Activated B cell treated with CpG ODN at 0.5 μM for 24 hours (primary cell): Measurements from ENCODE around the gene TSPYL1. TPM values are rescaled to one million over a fixed set of nuclear protein-coding genes. Genes with fewer than 3 reads are reported as not detected.

Experiments
- ATAC-seq: fragments of 200-7000 bp; cut with Tn5 transposase; one replicate; pipeline ENCODE4 v1.10.0; 2021; ENCODE audit warnings: low read depth, mild to moderate bottlenecking, moderate library complexity
- CTCF ChIA-PET: fragments of 350-600 bp; sonication (Branson Sonifier 250); formaldehyde crosslinking; loops from one replicate; lab custom pipeline; 2021; ENCODE audit warnings: antibody characterized with exemption; lab: Charles Lee
- POLR2A ChIA-PET: fragments of 350-600 bp; sonication (Branson Sonifier 250); formaldehyde crosslinking; loops from one replicate; lab custom pipeline; 2021; ENCODE audit warnings: antibody characterized with exemption; lab: Charles Lee
- DNase-seq: peaks from one replicate; pipeline ENCODE4 v3.0.0; 2022
- H3K27ac Mint-ChIP-seq: one replicate; pipeline ENCODE4 v1.8.0; 2020; ENCODE audit warnings: mixed read lengths
- H3K27me3 Mint-ChIP-seq: one replicate; pipeline ENCODE4 v1.8.0; 2021; ENCODE audit warnings: mixed read lengths
- H3K36me3 Mint-ChIP-seq: one replicate; pipeline ENCODE4 v1.8.0; 2021; ENCODE audit warnings: low read depth, mixed read lengths
- H3K4me1 Mint-ChIP-seq: one replicate; pipeline ENCODE4 v1.8.0; 2021; ENCODE audit warnings: mixed read lengths
- H3K4me3 Mint-ChIP-seq: one replicate; pipeline ENCODE4 v1.8.0; 2020; ENCODE audit warnings: mild to moderate bottlenecking, mixed read lengths
- H3K9me3 Mint-ChIP-seq: one replicate; pipeline ENCODE4 v1.8.0; 2020; ENCODE audit warnings: mixed read lengths
- CTCF ChIP-seq: fragments of 200-600 bp; IDR thresholded peaks from one replicate; pipeline ENCODE4 v1.8.0; 2022; ENCODE audit warnings: antibody characterized with exemption, mild to moderate bottlenecking
- intact Hi-C: fragments of 100-400 bp; cut with micrococcal nuclease; formaldehyde crosslinking; loops from one replicate; pipeline ENCODE4 v1.15.1; 2024
- total RNA-seq: library from RNA; stranded (reverse); gene quantifications from 2 replicates; pipeline ENCODE4 v1.2.3, GENCODE V29; 2022

Gene TSPYL1
- total RNA-seq, 1 donor from 2014 or later, result 68.4 TPM

GRCh38 chr6:116314878-116315277 is 35.1 kb upstream of the TSPYL1 start:
- POLR2A ChIA-PET, result interaction anchor here (1.0 to 2.1 kb wide), 2 partner anchors 35 to 95 kb away, joined by 4 to 9 read pairs; partner anchors contain the start of gene TSPYL1
- DNase-seq (no peak), ATAC-seq (peak; percentile 82)
- H3K36me3 Mint-ChIP-seq, result no peaks in the 10 kb centered on the region
- H3K4me3 Mint-ChIP-seq, result no peak overlapping the region
- H3K9me3 Mint-ChIP-seq, result no peaks in the 10 kb centered on the region
- CTCF ChIA-PET, result interaction anchor here (1.8 kb wide), 1 partner anchor 27 kb away, joined by 10 read pairs; no protein-coding TSS in a partner anchor
- peak overlapping the region; percentile 72 for H3K27ac Mint-ChIP-seq
- no peak for TF ChIP-seq CTCF
- H3K27me3 Mint-ChIP-seq, result no peaks in the 10 kb centered on the region
- peaks cover 24% of the 10 kb centered on the region for H3K4me1 Mint-ChIP-seq
- intact Hi-C loops, result loop anchor here (2.0 kb wide), 2 partner anchors 16 to 56 kb away; partner anchors contain the start of gene DSE

GRCh38 chr6:116314218-116314617 is 34.5 kb upstream of the TSPYL1 start:
- Mint-ChIP-seq H3K4me3 (no peak overlapping the region), H3K4me1 (peaks cover 24% of the 10 kb centered on the region), H3K9me3 (no peaks in the 10 kb centered on the region), H3K36me3 (no peaks in the 10 kb centered on the region), H3K27me3 (no peaks in the 10 kb centered on the region), H3K27ac (peak overlapping the region; percentile 64)
- ChIA-PET POLR2A (interaction anchor here (1.0 to 2.1 kb wide), 2 partner anchors 35 to 96 kb away, joined by 4 to 9 read pairs; partner anchors contain the start of gene TSPYL1), CTCF (interaction anchor here (1.8 kb wide), 1 partner anchor 26 kb away, joined by 10 read pairs; no protein-coding TSS in a partner anchor)
- ATAC-seq (no peak), DNase-seq (no peak)
- intact Hi-C loops, result loop anchor here (2.0 kb wide), 2 partner anchors 15 to 57 kb away; partner anchors contain the start of gene DSE
- no peak for TF ChIP-seq CTCF

GRCh38 chr6:116313101-116313776 is 33.5 kb upstream of the TSPYL1 start:
- Mint-ChIP-seq H3K4me1 (peaks cover 24% of the 10 kb centered on the region), H3K4me3 (no peak overlapping the region), H3K36me3 (no peaks in the 10 kb centered on the region), H3K9me3 (no peaks in the 10 kb centered on the region), H3K27me3 (no peaks in the 10 kb centered on the region), H3K27ac (no peak overlapping the region)
- no peak for ATAC-seq
- intact Hi-C loops, result no loop called here
- ChIA-PET POLR2A (interaction anchor here (2.1 kb wide), 1 partner anchor 34 kb away, joined by 9 read pairs; the partner anchor contains the start of gene TSPYL1), CTCF (interaction anchor here (1.5 kb wide), 1 partner anchor 91 kb away, joined by 4 read pairs; no protein-coding TSS in a partner anchor)
- no peak for DNase-seq
- no peak for TF ChIP-seq CTCF

GRCh38 chr6:116309657-116310056 is 29.9 kb upstream of the TSPYL1 start:
- peaks cover 17% of the 10 kb centered on the region for H3K4me1 Mint-ChIP-seq
- H3K36me3 Mint-ChIP-seq, result no peaks in the 10 kb centered on the region
- H3K27ac Mint-ChIP-seq, result no peak overlapping the region
- TF ChIP-seq CTCF, result no peak
- no peaks in the 10 kb centered on the region for H3K27me3 Mint-ChIP-seq
- ATAC-seq (no peak), DNase-seq (no peak)
- POLR2A ChIA-PET, result no interaction called here
- intact Hi-C loops, result no loop called here
- CTCF ChIA-PET, result no interaction called here
- H3K4me3 Mint-ChIP-seq, result no peak overlapping the region
- H3K9me3 Mint-ChIP-seq, result no peaks in the 10 kb centered on the region

GRCh38 chr6:116309001-116309400 is 29.3 kb upstream of the TSPYL1 start:
- no peak for TF ChIP-seq CTCF
- no peaks in the 10 kb centered on the region for H3K27me3 Mint-ChIP-seq
- H3K36me3 Mint-ChIP-seq, result no peaks in the 10 kb centered on the region
- POLR2A ChIA-PET, result no interaction called here
- no peaks in the 10 kb centered on the region for H3K9me3 Mint-ChIP-seq
- no peak overlapping the region for H3K27ac Mint-ChIP-seq
- DNase-seq (no peak), ATAC-seq (no peak)
- intact Hi-C loops, result no loop called here
- H3K4me1 Mint-ChIP-seq, result peaks cover 17% of the 10 kb centered on the region
- CTCF ChIA-PET, result no interaction called here
- no peak overlapping the region for H3K4me3 Mint-ChIP-seq
